GM18519 (cell line): Measurements from ENCODE around the gene IGFBP4.
A peak's percentile ranks its signal among the peaks of the same experiment; 100 is the strongest.
"Not testable (repeated sequence)": the region's sequence is repeated elsewhere in the genome, so short reads cannot be mapped to it uniquely, and the experiment has no call there.

Experiments
- ATAC-seq: cut with Tn5 transposase; IDR thresholded peaks from one replicate; pipeline ENCODE4 v1.9.1; 2021; ENCODE audit warnings: mild to moderate bottlenecking, moderate library complexity; ENCODE audit not compliant: unreplicated experiment, low FRiP score

The IGFBP4 gene

DNA sequence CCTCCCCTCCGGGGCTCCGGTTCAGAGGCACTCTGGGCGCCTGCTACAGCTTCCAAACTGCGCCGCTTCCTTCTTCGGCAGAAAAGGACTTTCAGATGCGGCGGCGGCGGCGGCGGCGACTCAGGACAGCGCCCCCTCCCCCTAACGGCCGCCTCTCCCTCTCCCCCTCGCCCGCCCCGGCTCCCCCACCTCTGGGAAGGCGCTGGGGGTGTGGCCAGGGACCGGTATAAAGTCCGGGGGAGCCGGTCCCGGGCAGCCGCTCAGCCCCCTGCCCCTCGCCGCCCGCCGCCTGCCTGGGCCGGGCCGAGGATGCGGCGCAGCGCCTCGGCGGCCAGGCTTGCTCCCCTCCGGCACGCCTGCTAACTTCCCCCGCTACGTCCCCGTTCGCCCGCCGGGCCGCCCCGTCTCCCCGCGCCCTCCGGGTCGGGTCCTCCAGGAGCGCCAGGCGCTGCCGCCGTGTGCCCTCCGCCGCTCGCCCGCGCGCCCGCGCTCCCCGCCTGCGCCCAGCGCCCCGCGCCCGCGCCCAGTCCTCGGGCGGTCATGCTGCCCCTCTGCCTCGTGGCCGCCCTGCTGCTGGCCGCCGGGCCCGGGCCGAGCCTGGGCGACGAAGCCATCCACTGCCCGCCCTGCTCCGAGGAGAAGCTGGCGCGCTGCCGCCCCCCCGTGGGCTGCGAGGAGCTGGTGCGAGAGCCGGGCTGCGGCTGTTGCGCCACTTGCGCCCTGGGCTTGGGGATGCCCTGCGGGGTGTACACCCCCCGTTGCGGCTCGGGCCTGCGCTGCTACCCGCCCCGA, at the start of gene IGFBP4:
TSS of gene IGFBP4 (plus strand) at position 255 of the 792 bp plus-strand sequence. CDS start at position 541, 286 bp downstream.
- no peak for ATAC-seq

- ATAC-seq = no peak
Measured at GRCh38 chr17:40399185-40399584, 44.1 kb upstream of the IGFBP4 start.

DNA sequence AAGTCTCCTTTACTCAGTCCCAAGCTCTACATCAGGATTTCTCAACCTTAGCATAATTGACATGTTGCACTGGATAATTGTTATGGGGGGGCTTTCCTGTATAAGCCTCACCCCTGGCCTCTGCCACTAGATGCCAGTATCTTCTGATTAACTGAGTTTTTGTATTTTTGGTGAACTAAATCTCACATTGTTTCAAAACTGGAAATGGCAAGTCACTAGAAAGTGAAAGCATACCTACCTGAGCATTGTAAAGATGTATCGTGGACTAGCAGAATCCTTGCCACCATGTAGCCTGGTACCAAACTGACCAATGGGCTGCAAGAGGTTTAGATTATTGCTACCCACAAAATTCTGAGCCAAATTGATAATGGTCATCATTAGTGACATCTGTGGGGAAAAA, 40.6 kb upstream of the IGFBP4 start:
- no peak for ATAC-seq

DNA sequence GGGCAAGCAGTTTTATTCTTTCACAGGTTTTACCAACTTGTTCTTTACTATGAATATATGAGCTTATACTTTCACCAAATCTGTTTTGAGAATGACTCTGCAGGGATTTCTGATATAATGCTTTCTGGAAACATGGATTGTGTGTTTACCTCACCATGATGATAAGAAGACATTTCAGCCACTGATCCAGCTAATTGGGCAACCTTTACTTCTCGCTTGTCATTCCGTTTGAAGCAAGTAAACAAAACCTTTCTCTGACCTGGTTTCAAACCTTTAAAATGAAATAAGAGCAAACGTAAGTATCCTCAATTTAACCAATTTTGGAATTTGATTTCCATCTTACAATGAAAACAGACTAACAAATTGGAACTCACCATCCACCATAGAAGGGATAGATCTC, 39.2 kb upstream of the IGFBP4 start:
- no peak for ATAC-seq

DNA sequence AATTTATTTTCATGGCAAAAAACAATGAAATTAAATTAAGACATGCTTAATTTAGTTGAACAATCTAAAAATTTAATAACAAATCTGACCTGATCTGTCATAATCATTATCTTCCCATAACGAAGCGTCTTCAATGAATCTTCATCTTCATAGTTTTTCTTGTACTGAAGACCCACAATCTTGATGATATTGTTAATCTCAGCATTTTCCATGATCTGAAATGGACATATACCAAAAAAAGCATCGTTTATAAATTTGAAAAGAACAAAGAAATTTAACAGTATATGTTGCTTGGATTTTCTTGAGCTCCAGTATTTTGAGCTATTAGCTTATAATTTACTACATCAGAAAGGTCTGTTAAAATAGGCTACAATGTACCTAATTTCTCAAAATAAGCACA, 35.8 kb upstream of the IGFBP4 start:
- no peak for ATAC-seq

GRCh38 chr17:40409540-40409939, 33.7 kb upstream of the IGFBP4 start:
- ATAC-seq = not testable (repeated sequence)

GRCh38 chr17:40410082-40410481, 33.2 kb upstream of the IGFBP4 start:
- no peak for ATAC-seq

DNA sequence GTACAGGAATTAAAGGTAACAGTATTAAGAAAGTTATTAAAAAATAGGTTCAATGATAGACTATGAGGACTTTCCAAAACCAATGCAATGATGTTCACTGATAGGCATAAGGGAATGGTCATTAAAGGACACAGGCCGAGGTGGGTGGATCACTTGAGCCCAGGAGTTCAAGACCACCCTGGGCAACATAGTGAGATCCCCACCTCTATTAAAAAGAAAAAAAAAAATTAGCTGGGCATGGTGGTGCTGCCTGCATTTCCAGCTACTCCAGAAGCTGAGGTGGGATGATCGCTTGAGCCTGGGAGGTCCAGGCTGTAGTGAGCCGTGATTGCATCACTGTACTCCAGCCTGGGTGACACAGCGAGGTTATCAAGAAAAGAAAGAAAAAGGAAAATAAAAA, 31.4 kb upstream of the IGFBP4 start:
- no peak for ATAC-seq

DNA sequence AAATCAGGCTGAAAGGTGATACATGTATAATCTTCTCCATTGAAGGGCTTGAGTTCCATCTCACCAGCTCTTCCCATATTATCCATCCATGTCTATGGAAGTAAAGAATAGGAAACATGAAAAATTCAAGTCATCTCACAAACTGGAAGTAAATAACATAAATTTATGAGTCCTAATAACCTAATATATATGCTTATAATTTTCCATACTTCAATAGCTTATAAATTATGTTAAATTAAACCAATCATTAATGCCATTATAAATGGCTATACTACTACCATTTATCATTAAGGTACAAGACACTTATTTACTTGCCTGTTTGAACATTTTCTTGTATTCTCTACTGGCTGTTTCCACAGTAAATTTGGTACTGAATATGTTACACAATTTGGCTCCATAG, 30.4 kb upstream of the IGFBP4 start:
- no peak for ATAC-seq

- ATAC-seq = not testable (repeated sequence)
Measured at GRCh38 chr17:40414312-40414711, 28.9 kb upstream of the IGFBP4 start.

DNA sequence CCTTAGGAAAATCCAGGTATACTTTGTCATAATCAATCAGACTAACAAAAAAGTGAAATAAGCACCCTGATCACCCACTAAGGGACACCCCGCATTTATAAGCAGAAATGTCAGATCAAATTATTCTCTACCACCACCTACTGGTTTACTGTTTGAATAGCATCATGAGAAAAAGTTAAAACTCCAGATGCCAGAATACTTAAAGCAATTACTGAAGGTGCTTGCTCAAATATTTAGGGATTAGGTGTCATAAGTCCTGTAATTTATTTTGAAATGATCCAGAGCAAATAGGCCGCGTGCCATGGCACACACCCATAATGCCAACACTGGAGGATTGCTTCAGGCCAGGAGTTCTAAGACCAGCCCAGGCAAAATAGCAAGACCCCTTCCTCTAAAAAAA, 27.9 kb upstream of the IGFBP4 start:
- ATAC-seq = no peak

DNA sequence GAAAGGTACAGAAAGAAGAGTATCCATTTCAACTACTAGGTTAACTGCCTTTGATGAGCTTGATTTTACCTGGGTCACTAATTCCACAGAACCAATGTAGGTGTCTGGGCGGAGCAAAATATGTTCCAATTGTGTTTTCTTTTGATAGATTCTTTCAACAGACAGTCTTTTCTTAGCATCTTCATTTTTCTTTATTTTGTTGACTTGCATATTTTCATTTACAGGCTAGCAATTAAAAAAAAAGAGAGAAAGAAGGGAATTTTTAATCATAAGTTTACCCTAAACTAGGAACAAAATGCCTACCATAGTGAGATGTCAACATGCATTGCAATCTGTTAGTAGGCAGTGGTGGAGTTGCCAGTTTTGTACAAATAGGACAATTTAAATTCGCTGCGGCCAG, 26.6 kb upstream of the IGFBP4 start:
- no peak for ATAC-seq

DNA sequence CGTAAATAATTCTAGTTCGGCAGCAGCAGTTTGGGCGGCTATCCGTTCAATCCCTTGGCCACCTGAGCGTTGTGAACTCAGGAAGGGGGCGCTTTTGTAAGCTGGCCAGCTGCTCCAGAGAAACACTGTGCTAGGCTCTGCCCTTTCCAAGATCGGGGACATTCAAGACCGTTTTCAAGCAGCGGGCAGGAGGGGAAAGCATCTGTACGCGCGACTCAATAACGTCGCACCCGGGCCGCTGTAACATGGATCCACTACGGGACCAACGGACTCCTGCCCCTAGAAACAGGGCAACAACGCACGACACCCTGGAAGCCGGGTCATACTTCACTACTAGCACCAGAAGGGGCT, 26.0 kb upstream of the IGFBP4 start:
- ATAC-seq = no peak

- ATAC-seq = peak; percentile 93
Measured at GRCh38 chr17:40417609-40418427, 25.4 kb upstream of the IGFBP4 start, which contains the start of gene TOP2A. TOP2A (minus strand) TSS chr17:40417896; CDS start chr17:40417791, 105 bp downstream.

DNA sequence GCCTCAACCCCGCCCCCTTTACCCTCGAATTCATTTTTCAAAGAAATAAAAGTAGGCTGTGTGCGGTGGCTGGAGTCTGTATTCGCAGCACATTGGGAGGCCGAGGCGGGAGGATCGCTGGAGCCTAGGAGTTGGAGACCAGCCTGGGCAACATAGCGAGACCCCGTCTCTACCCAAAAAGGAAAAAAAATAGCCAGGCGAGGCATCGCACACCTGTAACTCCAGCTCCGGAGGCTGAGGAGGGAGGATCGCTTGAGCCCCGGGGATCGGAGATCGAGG, 24.9 kb upstream of the IGFBP4 start:
- ATAC-seq = no peak

GRCh38 chr17:40419559-40420331, 23.5 kb upstream of the IGFBP4 start:
- ATAC-seq = no peak

DNA sequence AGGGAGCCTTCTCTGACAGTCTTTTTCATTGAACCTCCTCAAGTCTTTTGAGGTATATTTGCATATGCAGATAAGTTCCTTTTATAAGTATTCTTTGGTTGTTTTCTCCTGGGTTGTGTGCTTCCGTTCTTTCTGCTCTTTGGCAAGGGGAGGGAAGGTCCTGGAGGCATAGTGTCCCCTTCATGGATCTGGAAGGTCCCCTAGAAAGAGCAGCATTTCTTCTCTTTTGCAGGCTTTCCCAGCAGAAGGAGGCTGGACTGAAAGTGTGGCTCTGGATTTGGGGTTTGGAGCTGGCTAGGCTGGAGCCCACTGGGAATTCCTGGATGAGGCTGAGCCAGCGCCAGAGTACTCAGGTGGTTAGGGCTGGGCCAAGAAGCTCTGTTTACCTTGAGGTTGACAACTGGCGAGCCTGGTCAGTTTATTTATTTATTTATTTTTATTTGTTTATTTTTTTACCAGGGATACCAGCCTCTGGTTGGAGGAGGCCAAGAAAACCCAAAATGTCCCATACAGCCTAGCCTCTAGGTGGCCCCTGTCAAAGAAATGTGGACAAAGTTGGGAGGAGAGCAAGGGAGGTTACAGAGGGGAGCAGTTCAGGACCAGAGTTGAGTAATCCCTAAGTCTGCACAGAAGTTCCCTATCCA, 20.1 kb upstream of the IGFBP4 start:
- ATAC-seq = no peak

DNA sequence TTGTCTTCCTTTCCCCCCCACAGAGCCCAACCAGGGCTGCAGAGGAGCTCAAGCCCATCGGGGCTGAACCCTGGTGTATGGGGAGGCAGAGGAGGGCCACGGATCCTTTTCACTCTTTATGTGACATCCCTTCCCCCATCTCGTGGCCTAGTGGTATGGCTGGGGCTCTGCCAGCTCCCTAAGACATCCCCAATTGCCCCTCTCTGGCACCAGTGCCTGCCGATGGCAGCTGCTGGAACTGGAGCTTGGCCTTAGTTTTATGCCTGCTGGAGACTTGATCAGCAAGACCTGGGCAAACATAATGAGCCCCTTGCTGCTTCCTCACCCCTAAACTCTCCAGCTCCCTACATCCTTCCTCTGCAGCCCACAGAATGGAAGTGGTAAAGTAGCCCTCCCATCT, 17.5 kb upstream of the IGFBP4 start:
- no peak for ATAC-seq

DNA sequence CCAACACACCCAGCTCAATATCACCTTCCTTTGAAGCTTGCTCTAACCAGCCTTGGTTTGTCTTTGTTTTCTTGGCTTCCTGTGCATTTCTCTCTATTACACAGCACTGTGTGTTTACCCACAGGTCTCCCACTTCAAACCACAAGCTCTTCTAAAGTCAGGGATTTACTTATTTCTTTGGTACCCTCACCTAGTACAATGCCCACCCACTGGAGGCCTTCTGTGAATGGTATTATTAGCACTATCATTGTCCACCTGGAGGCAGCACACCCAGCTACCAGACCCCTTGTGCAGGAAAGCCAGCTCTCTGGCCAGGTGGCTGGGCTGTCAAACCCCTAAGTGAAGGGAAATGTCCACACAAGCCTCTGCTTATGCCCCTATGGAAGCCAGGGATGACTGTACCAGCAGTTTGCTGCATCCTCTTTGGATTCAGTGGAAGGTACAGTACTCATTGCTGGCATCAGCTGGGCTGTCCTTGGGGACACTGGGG, 16.2 kb upstream of the IGFBP4 start:
- ATAC-seq = no peak
